GM23248 (cell line): ENCODE results near the gene PLAC8L1. TPM values are rescaled to one million over a fixed set of nuclear protein-coding genes. Genes with fewer than 3 reads are reported as not detected.

Source experiments
- DNase-seq: peaks from one replicate; pipeline ENCODE4 v3.0.0-alpha.2; 2015
- H2AFZ ChIP-seq: fragments of 200-600 bp; sonication (generic); 2 replicates; pipeline ENCODE4 v1.6.1; 2016; ENCODE audit warnings: antibody characterized with exemption
- H3F3A ChIP-seq: fragments of 200-600 bp; sonication (generic); 2 replicates; pipeline ENCODE4 v1.6.1; 2016; ENCODE audit warnings: mild to moderate bottlenecking, antibody characterized with exemption, mixed run types; ENCODE audit not compliant: insufficient read depth
- H3K27ac ChIP-seq: fragments of 200-600 bp; sonication (generic); 2 replicates; pipeline ENCODE4 v1.5.1; 2016; ENCODE audit warnings: mild to moderate bottlenecking
- H3K27me3 ChIP-seq: fragments of 200-600 bp; sonication (generic); replicated peaks from 2 replicates; pipeline ENCODE4 v1.6.1; 2016; ENCODE audit warnings: mild to moderate bottlenecking; ENCODE audit not compliant: insufficient read depth
- H3K36me3 ChIP-seq: fragments of 200-600 bp; sonication (generic); 2 replicates; pipeline ENCODE4 v1.6.1; 2016; ENCODE audit warnings: low read depth, mild to moderate bottlenecking
- H3K4me1 ChIP-seq: fragments of 200-600 bp; sonication (generic); 2 replicates; pipeline ENCODE4 v1.6.1; 2016; ENCODE audit warnings: mild to moderate bottlenecking; ENCODE audit not compliant: insufficient read depth
- H3K4me2 ChIP-seq: fragments of 200-600 bp; sonication (generic); one replicate; pipeline ENCODE4 v1.6.1; 2016; ENCODE audit warnings: mild to moderate bottlenecking; ENCODE audit not compliant: unreplicated experiment
- H3K4me3 ChIP-seq: fragments of 200-600 bp; sonication (generic); 2 replicates; pipeline ENCODE4 v1.5.1; 2016; ENCODE audit warnings: mild to moderate bottlenecking
- H3K79me2 ChIP-seq: fragments of 200-600 bp; sonication (generic); 2 replicates; pipeline ENCODE4 v1.6.1; 2016; ENCODE audit warnings: mild to moderate bottlenecking; ENCODE audit not compliant: insufficient read depth
- H3K9ac ChIP-seq: fragments of 200-600 bp; sonication (generic); 2 replicates; pipeline ENCODE4 v1.6.1; 2016; ENCODE audit warnings: mild to moderate bottlenecking
- H3K9me2 ChIP-seq: fragments of 200-600 bp; sonication (generic); 2 replicates; pipeline ENCODE4 v1.6.1; 2016; ENCODE audit warnings: mixed run types, mild to moderate bottlenecking, moderate library complexity; ENCODE audit not compliant: insufficient read depth
- H3K9me3 ChIP-seq: fragments of 200-600 bp; sonication (generic); one replicate; pipeline ENCODE4 v1.6.1; 2017; ENCODE audit warnings: low read depth
- H4K20me1 ChIP-seq: fragments of 200-600 bp; sonication (generic); 2 replicates; pipeline ENCODE4 v1.6.0; 2016; ENCODE audit not compliant: insufficient read depth
- EZH2 ChIP-seq: fragments of 200-600 bp; sonication (generic); IDR thresholded peaks from 2 replicates; pipeline ENCODE4 v1.6.1; 2018; ENCODE audit warnings: antibody characterized with exemption, mild to moderate bottlenecking; ENCODE audit not compliant: insufficient read depth, poor library complexity, severe bottlenecking
- EZH2phosphoT487 ChIP-seq: fragments of 200-600 bp; sonication (generic); IDR thresholded peaks from 2 replicates; pipeline ENCODE4 v1.6.1; 2018; ENCODE audit warnings: antibody characterized with exemption, moderate library complexity, mild to moderate bottlenecking, low read depth; ENCODE audit not compliant: insufficient read depth
- WGBS, 2 experiments: methylation state at CpG; one replicate each; pipeline ENCODE4 v1.1.6; 2015 to 2017; ENCODE audit warnings: low lambda C conversion rate in 2 of 2, low coverage in 1 of 2; ENCODE audit errors: missing lambda C conversion rate in 2 of 2; 5-methylcytosine and 5-hydroxymethylcytosine counted together
- in situ Hi-C: fragments of 300-500 bp; cut with MboI; formaldehyde crosslinking; loops from 2 replicates; pipeline ENCODE4 v1.15.0; 2020
- polyA plus RNA-seq: library from polyadenylated mRNA; unstranded; fragments of >200 nt; fragmentation: Nextera tagmentation; extraction: Ambion mirVana; gene quantifications from 2 replicates; pipeline ENCODE4 v1.2.1, GENCODE V29; 2016
- total RNA-seq: library from RNA; depleted of rRNA; stranded (reverse); fragments of >200 nt; shearing (Covaris generic); gene quantifications from 2 replicates; pipeline ENCODE4 v1.2.3, GENCODE V29; 2014

The PLAC8L1 gene
- total and polyA plus RNA-seq, 2 experiments from 2014 or later: 0.41 to 2.3 TPM

GRCh38 chr5:146060221-146060585 is 45.2 kb downstream of the PLAC8L1 start:
- TF ChIP-seq EZH2 (no peak), EZH2phosphoT487 (no peak)
- Histone ChIP-seq H3K36me3 (no peaks in the 10 kb centered on the region), H3K4me2 (no peak overlapping the region), H3K27ac (no peak overlapping the region), H3K79me2 (no peaks in the 10 kb centered on the region), H3K9ac (no peak overlapping the region), H3K9me3 (no peaks in the 10 kb centered on the region), H3K27me3 (peaks cover 29% of the 10 kb centered on the region), H3F3A (no peaks in the 10 kb centered on the region), H3K9me2 (no peaks in the 10 kb centered on the region), H4K20me1 (no peaks in the 10 kb centered on the region), H2AFZ (no peak overlapping the region), H3K4me3 (no peak overlapping the region), H3K4me1 (no peaks in the 10 kb centered on the region)
- in situ Hi-C loops: loop anchor here (25.0 kb wide), 1 partner anchor 1848 kb away; no protein-coding TSS in a partner anchor
- WGBS, 2 experiments: 69 to 77% methylated on average over 5 of the region's 5 CpGs
- no peak for DNase-seq

GRCh38 chr5:146059460-146060220 is 45.7 kb downstream of the PLAC8L1 start:
- H2AFZ ChIP-seq: no peak overlapping the region
- H3K27me3 ChIP-seq: peaks cover 25% of the 10 kb centered on the region
- H4K20me1 ChIP-seq: no peaks in the 10 kb centered on the region
- no peak overlapping the region for H3K27ac ChIP-seq
- no peaks in the 10 kb centered on the region for H3K4me1 ChIP-seq
- no peak overlapping the region for H3K4me3 ChIP-seq
- H3K4me2 ChIP-seq: no peak overlapping the region
- no peak overlapping the region for H3K9ac ChIP-seq
- 45 to 46% methylated on average over 22 of the region's 22 CpGs for WGBS, 2 experiments
- TF ChIP-seq EZH2 (no peak), EZH2phosphoT487 (no peak)
- no peaks in the 10 kb centered on the region for H3K36me3 ChIP-seq
- H3K79me2 ChIP-seq: no peaks in the 10 kb centered on the region
- H3K9me2 ChIP-seq: no peaks in the 10 kb centered on the region
- DNase-seq: no peak
- in situ Hi-C loops: loop anchor here (25.0 kb wide), 1 partner anchor 1847 kb away; no protein-coding TSS in a partner anchor
- no peaks in the 10 kb centered on the region for H3F3A ChIP-seq
- H3K9me3 ChIP-seq: no peaks in the 10 kb centered on the region

GRCh38 chr5:146055432-146055831 is 49.9 kb downstream of the PLAC8L1 start:
- H3K27ac ChIP-seq: no peak overlapping the region
- H3K79me2 ChIP-seq: no peaks in the 10 kb centered on the region
- no peaks in the 10 kb centered on the region for H4K20me1 ChIP-seq
- in situ Hi-C loops: loop anchor here (25.0 kb wide), 1 partner anchor 1843 kb away; no protein-coding TSS in a partner anchor
- TF ChIP-seq EZH2 (no peak), EZH2phosphoT487 (no peak)
- no peak for DNase-seq
- no peaks in the 10 kb centered on the region for H3K9me2 ChIP-seq
- H3K27me3 ChIP-seq: peaks cover 25% of the 10 kb centered on the region
- no peak overlapping the region for H3K4me3 ChIP-seq
- no peak overlapping the region for H3K9ac ChIP-seq
- 31 to 34% methylated on average over 2 of the region's 2 CpGs for WGBS, 2 experiments
- no peaks in the 10 kb centered on the region for H3F3A ChIP-seq
- H3K4me2 ChIP-seq: no peak overlapping the region
- H3K4me1 ChIP-seq: no peaks in the 10 kb centered on the region; the same call in 1 of the 2 replicates
- H2AFZ ChIP-seq: no peak overlapping the region
- H3K36me3 ChIP-seq: no peaks in the 10 kb centered on the region
- H3K9me3 ChIP-seq: no peaks in the 10 kb centered on the region

GRCh38 chr5:146052780-146053179 is 52.6 kb downstream of the PLAC8L1 start:
- H3K36me3 ChIP-seq: no peaks in the 10 kb centered on the region
- no peak overlapping the region for H2AFZ ChIP-seq
- no peak overlapping the region for H3K4me3 ChIP-seq
- H3K27ac ChIP-seq: no peak overlapping the region
- TF ChIP-seq EZH2 (no peak), EZH2phosphoT487 (no peak)
- H3K9me2 ChIP-seq: no peaks in the 10 kb centered on the region
- no peaks in the 10 kb centered on the region for H4K20me1 ChIP-seq
- no peak overlapping the region for H3K4me2 ChIP-seq
- DNase-seq: no peak
- peaks cover 18% of the 10 kb centered on the region for H3K27me3 ChIP-seq
- H3K79me2 ChIP-seq: no peaks in the 10 kb centered on the region
- no peak overlapping the region for H3K9ac ChIP-seq
- no peaks in the 10 kb centered on the region for H3F3A ChIP-seq
- in situ Hi-C loops: loop anchor here (25.0 kb wide), 1 partner anchor 1840 kb away; no protein-coding TSS in a partner anchor
- H3K4me1 ChIP-seq: no peaks in the 10 kb centered on the region; the same call in 1 of the 2 replicates
- H3K9me3 ChIP-seq: no peaks in the 10 kb centered on the region
